ENCODE results near the gene FOXO6.
"Not testable (repeated sequence)": the region's sequence is repeated elsewhere in the genome, so short reads cannot be mapped to it uniquely, and the experiment has no call there.

- TF ChIP-seq ZNF331 (CRISPR knock-in tag; IDR thresholded peaks at IDR 0.05; ENCODE audit: low read depth); CTCF (conservative IDR thresholded peaks at IDR 0.05; ENCODE audit: low read depth in 2 of 2); POLR2AphosphoS5 (IDR thresholded peaks at IDR 0.05; ENCODE audit: low read depth); EZH2phosphoT487 (IDR thresholded peaks at IDR 0.05; ENCODE audit: unreplicated experiment); EZH2 (IDR thresholded peaks at IDR 0.05; ENCODE audit: low read depth, unreplicated experiment); NANOG (IDR thresholded peaks at IDR 0.05; ENCODE audit: borderline replicate concordance); REST (IDR thresholded peaks at IDR 0.05; ENCODE audit: unreplicated experiment); ZNF114 (CRISPR knock-in tag; IDR thresholded peaks at IDR 0.05); JUNB (IDR thresholded peaks at IDR 0.05; ENCODE audit: unreplicated experiment): not testable (repeated sequence)
These were observed 29.1 kb upstream of the FOXO6 start for GRCh38 chr1:41332161-41332560.
